GM19043 (cell line): ENCODE data around the gene TRIM58.

Experiments
- ATAC-seq: cut with Tn5 transposase; IDR thresholded peaks from one replicate; pipeline ENCODE4 v1.9.1; 2021; ENCODE audit warnings: low read depth; ENCODE audit not compliant: unreplicated experiment

TRIM58 gene, protein sequence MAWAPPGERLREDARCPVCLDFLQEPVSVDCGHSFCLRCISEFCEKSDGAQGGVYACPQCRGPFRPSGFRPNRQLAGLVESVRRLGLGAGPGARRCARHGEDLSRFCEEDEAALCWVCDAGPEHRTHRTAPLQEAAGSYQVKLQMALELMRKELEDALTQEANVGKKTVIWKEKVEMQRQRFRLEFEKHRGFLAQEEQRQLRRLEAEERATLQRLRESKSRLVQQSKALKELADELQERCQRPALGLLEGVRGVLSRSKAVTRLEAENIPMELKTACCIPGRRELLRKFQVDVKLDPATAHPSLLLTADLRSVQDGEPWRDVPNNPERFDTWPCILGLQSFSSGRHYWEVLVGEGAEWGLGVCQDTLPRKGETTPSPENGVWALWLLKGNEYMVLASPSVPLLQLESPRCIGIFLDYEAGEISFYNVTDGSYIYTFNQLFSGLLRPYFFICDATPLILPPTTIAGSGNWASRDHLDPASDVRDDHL

DNA sequence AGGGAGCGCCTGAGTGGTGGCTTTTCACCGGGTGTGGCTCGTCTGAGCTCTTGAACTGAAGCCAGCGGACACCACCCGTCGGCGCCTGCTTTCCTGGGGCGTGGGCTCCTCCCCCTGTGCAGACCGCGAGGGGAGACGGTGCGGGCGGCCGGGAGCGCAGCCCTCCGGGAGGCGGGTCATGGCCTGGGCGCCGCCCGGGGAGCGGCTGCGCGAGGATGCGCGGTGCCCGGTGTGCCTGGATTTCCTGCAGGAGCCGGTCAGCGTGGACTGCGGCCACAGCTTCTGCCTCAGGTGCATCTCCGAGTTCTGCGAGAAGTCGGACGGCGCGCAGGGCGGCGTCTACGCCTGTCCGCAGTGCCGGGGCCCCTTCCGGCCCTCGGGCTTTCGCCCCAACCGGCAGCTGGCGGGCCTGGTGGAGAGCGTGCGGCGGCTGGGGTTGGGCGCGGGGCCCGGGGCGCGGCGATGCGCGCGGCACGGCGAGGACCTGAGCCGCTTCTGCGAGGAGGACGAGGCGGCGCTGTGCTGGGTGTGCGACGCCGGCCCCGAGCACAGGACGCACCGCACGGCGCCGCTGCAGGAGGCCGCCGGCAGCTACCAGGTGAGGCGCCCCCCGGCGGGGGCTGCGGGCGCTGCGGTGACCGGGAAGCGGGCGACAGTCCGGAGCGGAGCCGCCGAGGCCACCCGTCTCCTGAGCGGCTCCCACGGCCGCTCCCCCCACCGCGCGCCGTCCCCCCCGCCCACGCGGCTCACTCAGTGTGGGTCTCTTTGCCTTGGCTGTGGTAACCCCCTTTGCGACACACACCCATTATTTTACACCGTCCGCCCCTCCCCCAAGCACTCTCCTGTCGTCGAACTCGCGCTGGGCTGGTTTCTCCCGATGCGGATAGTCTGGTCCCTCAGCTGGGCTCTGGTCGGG is at the start of gene TRIM58:
Gene TRIM58, plus strand, starts transcription at position 119 of the 916 bp plus-strand sequence. Its CDS starts 60 bp downstream, at position 179.
- no peak for ATAC-seq

DNA sequence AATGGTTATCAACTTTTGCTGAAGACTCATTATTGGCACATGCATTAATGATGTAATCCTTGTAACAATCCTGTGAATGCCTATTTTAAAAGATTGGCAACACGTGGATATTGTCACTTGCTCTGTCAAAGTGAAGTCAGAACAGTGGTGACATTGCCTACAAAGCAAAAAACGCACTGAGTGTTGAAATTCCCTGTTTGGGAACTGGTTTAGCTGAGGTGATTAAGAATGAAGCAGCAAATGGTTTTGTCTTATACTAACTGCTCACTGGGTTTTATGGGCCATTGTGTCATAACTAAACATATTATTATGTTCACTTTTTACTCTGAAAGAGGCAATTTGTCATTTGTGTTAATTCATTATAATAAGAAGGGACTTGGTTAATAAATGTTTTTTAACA is 44.4 kb upstream of the TRIM58 start:
- no peak for ATAC-seq

DNA sequence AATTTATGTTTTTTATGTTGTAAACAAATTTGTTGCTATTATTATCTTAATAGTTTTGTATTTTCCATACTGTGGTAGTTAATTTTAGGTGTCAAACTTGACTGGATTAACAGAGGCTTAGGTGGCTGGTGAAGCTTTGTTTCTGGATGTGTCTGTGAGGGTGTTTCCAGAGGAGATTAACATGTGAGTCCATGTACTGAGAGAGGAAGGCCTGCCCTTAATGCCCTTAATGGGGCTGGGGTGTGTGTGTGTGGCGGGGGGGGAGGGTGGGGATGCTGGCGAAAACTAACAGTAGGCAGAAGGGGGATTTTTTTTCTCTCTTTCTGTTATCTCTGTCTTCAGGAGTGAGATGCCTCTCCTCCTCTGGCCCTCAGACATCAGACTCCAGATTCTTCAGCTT is 34.9 kb upstream of the TRIM58 start:
- no peak for ATAC-seq

DNA sequence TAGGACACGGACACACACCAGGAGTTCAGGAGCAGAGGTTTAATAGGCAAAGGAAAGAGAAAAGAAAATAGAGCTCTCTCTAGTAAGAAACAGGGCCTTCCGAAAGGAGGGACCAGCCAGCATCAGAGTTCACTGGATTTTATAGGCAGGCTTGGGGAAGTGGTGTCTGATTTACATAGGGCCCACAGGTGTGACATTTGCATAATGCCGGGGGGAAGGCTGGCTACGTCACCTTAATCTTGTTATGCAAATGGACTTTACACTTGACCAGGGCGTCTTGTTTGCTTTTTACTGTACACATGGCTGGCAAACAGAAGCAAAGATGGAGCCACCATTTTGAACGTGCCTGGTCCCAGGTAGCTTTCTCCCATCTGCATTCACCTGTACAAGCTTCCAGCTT is 33.0 kb upstream of the TRIM58 start, which contains the start of gene OR14A16:
Gene OR14A16, minus strand, starts transcription at position 97 of the 400 bp plus-strand sequence. CDS start 8,390 bp downstream, outside the sequence.
- ATAC-seq = no peak

DNA sequence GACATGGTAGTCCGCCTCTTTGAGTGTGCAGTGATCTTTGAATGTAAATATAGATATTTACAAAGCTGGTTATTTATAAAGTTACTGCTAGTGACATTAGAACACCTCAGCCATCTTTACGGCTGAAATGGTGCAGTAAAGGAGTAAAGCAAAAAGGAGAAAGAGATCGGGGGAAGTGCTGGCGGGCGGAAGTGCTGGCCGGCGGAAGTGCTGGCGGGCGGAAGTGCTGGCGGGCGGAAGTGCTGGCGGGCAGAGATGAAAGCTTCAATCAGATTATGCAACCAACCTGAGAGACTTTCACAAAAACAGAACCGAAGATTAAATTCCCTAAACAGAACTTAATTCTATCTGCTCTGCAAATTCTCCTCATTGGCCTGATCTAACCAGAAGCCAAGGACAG is 31.6 kb upstream of the TRIM58 start:
- ATAC-seq = no peak

DNA sequence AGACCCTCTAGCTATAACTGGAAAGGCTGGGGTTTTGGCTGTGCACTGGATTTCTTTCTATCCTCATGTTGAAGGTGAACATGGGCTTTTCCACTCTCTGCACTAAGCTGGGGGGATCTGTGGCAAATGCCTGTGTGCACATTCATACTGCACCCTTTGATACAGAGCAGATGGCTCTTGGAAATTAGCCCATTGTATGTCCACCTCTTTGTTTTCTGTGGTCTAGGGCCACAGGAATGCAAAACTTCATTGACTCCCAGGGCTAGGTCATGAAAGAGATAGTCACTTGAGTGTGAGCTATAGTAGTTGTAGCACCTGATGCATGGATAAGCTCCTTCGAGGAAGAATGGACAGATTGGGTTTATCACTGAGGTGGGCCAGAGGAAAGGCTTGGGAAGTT is 27.3 kb upstream of the TRIM58 start:
- no peak for ATAC-seq

DNA sequence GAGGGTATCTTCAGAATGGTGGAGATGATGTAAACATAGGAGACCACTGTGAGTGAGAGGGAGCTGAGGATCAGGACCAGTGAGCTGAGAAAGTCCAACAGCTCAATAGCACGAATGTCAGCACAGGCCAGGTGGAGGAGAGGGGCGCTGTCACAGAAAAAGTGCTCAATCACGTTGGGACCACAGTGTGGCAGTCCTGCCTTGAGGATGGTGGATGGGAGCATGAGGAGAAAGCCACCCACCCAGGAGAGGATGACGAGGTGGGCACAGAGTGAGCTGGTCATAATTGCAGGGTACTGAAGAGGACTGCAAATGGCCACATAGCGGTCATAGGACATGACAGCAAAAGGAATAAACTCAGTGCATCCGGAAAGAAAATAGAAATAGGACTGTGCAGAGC is 23.4 kb upstream of the TRIM58 start:
- no peak for ATAC-seq

DNA sequence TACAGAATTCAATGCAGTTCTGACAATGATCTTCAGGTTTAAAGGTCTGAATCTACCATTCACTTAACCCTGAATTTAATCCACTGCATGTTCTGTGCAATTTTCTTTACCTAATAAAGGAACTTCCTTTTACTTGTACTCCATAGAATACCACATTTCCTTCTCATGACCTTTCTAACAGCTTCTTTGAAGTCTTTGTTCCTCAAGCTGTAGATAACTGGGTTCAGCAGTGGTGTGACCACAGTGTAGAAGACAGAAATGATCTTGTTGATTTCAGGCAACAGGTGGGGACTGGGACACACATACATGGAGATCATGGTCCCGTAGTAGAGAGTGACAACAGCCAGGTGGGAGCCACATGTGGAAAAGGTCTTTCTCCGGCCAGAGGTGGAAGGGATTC is 16.2 kb upstream of the TRIM58 start:
- no peak for ATAC-seq

DNA sequence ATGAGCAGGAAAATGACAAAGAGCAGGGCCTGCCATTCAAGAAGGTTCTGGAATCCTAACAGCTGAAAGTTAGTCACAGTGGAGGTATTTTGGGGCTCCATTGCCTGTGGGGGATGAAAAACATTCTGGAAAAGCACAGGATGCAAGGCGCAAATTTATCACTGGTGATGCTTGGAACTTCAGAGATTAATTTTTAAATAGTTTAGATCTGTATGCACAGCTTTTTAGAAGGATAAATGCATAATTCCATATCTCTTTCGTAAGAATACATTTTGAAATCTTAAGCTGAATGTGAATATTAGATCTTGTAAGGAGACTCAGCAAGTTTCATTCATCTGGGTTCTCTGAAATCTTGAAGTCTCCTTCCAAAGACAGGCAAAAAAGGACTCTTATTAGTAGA is 15.2 kb upstream of the TRIM58 start, which contains the start of gene OR11L1:
Gene OR11L1, minus strand, starts transcription at position 101 of the 400 bp plus-strand sequence. Its CDS starts 0 bp downstream, at position 101.
- ATAC-seq = no peak

DNA sequence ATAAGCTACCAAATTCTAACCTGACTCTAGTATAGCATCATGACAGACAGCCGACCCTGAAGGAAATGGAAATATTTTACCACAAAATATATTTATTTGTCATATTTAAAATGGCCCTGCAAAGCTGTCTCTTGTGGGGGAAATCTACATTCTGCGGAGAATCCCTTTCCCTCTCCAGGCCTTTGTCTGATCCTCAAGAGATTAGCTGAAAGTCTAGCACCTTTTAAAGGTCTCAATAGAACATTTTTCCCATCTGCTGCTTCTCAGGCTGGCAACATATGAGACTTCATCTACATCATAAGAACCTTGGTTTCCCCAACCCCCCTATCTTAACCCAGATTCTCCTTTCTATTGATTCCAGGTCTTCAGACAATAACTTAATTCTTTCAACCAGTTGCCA is 13.6 kb upstream of the TRIM58 start:
- no peak for ATAC-seq

DNA sequence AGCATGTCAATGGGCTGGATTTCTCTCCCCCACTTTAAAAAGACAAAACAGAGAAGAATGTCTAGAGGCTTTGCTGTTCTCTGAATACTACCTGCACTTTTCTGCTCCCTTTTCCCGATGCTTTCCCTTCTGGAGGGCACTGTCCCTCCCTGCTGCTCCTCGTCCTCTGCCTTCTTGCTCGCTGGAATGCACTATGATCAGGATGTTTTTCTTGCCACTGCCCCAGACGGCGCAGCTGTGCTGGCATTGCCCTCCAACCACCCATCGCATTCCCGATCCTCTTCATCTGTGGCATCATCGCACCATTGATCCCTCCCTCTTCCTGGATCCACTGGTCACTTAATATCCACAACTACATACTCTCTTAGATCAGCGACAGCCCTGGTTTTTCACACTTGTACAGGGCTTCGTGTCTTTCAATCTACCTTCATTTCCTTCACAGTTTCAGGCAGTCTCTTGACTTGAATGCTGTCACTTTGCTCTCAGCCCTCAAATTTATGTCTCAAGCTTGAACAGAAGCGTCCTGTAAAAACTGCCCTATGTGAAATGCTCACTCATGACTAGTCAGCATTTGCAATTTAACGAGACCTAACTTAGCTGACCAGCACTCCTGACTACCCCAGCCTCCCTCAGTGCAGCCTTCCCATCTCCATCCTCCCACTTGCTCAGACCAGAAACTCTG is 11.8 kb upstream of the TRIM58 start:
- ATAC-seq = no peak

DNA sequence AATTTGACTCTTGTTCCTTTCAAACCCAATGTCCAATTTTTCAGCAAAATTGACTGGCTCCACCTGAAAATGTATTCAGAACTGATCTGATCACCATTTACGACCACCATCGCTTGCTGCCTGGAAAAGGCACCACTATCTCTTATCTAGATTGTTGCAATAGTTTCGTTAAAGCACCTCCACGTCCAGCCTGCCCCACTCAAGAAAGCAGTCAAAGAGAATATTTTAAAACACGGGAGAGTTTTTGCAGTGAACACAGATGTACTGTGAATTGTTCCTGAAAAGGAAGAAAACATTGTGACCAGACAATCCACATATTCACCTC is 11.3 kb upstream of the TRIM58 start:
- no peak for ATAC-seq

DNA sequence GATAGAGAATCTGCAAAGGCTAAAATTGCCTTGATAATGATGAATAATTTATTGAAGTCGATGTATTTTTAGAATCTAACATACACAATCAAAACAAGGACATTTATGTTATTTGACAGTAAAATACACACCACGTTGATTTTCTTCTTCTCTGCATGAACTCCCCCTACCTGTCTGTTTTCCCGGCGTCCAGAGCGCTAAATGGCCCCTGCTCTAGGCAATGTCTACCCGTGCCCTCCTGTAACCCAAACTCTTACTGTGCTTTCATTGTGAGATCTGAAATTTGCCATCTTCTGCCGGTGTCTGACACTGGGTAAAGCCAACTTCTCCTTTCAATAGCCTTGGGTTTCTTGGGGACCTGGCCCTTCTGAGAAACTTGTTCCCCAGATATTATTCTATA is 8.6 kb upstream of the TRIM58 start:
- no peak for ATAC-seq

DNA sequence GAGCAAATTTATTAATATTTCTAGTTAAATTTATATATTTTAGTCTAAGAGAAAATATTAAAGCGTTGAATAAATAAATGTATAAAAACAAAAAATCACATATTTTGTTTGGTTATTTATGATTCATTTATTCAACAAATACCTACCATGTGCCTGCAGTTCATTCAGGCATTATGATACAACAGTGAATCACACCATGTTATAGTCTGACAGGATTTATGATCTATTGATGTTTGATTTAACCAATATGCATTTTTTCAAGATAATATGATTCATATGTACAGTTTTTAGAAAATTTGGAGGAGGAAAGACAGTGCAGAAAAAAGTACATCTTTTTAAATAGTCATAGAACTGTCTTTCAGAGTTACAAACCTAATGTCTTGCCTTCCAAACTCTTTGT is 7.4 kb upstream of the TRIM58 start:
- no peak for ATAC-seq

DNA sequence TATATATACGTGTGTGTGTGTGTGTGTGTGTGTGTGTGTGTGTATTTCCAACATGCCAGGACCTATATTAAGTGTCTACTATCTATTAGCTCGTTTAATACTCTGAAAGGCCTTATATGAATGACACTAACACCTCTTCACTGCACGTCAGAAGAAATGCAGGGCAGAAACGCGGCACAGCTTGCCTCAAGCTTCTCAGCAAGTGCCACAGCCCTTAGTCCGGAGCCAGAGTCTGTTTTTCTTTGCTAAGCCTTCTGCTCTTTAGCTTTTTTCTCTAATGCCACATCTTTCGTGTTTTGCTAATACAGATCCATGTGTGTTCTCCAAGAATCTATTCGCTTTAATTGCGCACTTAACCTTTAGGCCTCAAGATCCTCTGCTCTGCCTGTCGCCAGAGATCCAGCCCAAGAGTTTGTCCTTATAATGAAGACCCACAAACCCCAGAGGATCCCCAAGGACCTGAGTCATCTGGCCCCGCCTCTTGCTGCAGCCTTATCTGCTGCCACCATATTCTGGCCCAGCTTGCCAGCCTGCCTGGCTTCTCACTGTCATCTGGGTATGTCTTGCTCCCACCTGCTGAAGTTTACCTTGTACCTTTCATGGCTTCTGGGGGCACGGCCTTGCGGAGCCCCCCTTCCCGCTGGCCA is 2.0 kb upstream of the TRIM58 start:
- ATAC-seq = no peak

DNA sequence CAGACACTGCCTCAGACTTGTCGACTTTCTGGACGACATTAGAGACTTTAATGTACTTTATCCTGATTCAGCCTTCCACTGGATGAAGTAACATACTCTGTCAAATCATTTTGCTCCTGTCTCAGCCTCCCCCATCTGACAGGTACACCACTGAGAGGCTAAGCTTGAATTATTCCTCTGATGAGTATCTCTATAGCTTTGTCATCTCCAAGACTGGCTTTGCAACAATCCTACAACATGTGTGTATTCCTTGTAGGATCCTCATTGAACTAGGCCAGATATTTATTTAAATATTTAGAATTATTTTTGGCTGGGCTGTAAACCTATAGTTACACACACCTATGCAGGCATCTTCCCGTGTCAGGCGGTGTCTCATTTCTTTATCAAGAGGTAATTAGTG is 1.1 kb upstream of the TRIM58 start:
- no peak for ATAC-seq

DNA sequence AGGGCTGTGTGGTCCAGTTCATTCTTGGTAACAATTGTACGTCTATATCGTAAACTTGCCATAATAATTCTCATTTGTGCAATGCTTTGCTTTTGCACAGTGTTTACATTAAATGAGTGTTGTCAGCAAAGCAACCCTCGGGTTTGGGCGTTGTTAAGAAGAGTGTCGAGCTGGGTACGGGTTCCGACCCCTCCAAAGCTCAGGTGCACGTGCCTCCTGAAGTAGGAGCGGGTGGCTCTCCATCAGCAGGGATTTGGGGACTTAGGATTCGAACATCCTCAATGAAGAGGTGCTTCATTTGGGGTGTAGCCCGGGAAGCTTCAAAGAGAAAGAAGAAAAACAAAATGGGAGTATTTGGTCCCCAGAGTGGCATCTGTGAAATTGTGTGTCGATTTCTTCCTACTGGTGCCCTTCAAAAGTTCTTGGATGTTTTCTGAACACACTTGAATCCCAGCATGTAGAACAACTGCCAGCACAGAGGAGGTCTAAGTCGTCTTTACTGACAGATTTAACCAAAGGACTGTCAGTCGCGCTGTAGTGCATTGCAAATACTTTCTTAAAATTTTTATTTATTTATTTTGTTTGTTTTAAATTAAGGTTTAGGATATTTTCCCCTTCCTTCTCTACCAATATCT is 1.1 kb downstream of the TRIM58 start:
- ATAC-seq = no peak

DNA sequence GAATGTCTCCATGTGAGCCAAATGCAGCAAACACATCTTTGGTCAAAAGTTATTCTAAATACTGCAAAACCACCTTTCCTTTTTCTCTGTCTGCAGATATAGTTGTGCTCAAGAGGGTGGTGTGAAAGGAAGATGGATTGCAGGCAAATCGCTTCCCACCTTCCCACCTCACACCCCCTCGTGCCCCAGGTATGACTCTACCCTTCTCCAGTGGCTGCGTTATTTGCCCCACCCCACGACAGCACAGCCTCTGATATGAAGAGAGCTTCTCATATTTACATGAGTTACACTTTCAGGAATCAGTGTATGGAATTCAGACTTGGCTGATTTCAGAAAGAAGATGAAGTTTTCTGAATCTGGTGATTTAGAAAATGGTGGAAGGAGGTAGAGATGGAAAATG is 5.8 kb downstream of the TRIM58 start:
- ATAC-seq = no peak

DNA sequence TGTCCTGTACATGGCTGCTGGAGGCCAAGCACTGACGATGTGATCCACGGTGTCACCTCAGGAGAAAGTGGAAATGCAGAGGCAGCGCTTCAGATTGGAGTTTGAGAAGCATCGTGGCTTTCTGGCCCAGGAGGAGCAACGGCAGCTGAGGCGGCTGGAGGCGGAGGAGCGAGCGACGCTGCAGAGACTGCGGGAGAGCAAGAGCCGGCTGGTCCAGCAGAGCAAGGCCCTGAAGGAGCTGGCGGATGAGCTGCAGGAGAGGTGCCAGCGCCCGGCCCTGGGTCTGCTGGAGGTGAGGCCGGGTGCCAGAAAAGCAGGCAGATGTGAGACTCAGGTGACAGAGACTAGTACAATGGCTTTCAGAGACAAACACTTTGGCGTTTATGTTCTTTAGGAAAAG is 7.7 kb downstream of the TRIM58 start:
- ATAC-seq = no peak

DNA sequence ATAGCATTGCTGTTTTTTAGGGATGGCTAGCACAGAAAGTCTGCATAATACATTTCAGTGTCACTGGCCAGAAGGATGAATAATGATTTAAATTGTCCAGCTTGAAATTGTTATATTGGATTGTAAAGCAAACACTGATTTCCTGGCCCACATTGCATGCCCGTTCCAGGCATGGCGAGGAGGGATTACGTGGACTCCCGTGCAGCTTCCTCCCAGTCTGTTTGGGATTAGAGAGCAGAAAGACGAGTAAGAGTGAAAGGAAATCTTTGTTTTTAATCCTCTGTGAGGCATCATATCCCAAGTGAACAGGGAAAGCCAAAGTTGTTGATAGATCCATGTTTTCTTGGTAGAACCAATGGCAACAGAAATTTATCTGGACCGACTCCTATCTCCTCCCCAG is 8.4 kb downstream of the TRIM58 start:
- no peak for ATAC-seq
